HG02981 (cell line): Measurements from ENCODE around the gene LPP.

ENCODE experiments used
- ATAC-seq: cut with Tn5 transposase; IDR thresholded peaks from one replicate; pipeline ENCODE4 v1.9.1; 2021; ENCODE audit warnings: mild to moderate bottlenecking, moderate library complexity; ENCODE audit not compliant: unreplicated experiment

The LPP gene

DNA sequence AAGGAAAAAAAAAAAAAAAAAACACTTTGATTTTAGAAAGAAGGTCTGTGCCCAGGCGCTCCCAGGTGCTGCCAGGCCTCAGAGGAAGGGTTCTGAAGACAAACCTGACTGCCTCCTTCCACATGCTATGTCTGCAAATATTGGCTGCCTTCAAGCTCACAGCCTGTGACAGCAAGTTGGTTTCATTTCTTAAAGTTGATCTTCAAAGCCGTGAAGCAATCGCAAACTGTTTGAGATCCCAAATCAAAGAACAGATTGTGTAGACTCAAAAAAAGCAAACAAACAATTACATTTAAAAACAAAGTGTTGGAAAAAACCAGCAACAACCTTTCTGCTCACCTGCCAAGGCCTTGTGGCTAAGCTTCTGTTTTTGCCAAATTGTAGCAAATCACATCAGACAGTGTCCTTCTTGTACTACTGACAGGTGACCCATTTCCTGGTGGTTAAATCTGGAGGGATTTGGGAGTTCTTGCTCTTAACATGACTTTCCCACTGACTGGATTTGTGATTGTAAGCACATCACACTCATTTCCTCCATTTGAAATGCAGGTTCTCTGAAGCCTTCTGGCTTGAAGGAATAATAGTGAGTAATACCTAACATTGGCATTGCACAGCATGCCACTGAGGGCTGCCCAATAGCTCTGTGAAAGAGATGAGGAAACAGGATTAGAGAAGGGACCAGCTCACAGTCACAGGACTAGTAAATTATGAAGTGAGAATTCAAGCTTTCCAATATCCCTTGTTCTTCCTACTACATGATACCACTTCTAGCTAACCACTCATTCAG is 502.4 kb downstream of the LPP start:
- no peak for ATAC-seq

- no peak for ATAC-seq
Measured at GRCh38 chr3:188658606-188659005, 504.6 kb downstream of the LPP start.

DNA sequence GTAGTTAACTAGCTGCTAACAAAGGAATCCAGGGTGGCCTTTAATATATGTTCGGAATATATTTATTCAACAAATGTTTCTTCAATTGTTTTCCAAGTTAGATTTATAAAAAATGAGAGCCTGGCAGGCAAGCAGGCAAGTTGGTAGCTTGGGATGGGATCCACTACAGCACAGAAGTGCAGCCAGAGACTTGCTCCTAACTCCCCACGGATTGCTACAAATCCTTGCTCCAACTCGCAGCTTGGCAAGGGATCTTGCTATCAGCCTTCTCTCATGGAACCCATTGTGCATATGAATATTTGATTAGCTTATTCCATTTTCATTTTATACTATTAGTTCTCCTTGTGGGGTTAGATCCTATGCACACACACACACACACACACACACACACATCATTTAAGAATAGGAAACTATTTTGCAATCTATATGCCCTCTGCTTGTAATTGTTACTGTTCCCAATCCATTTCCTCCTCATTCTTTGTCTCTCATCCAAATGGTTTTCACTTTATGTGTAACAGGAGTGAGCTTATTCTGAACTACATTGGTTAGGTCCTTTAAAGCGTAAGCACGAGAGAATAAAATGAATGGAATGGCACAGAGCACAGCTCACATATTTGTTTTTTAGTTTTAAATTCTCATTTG is 505.6 kb downstream of the LPP start:
- no peak for ATAC-seq

DNA sequence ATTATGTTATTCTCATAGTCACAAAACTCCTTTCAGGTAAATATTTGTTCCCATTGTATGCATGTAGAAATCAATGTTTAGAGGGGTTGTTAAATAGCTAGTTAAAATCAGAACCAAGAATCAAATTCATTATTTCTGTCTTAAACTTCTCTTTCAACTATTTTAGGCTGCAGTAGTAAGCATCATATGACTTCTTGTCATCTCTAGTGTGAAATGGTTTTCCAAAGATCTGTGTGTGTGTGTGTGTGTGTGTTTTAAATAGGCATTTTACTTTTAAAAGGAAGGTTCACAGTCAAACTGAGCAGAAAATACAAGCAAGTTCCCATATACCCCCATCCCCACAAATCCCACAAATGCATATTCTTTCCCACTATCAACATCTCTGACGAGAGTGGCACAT is 506.5 kb downstream of the LPP start:
- ATAC-seq = no peak

GRCh38 chr3:188661806-188662205 is 507.8 kb downstream of the LPP start:
- no peak for ATAC-seq

- no peak for ATAC-seq
Measured at GRCh38 chr3:188662214-188662613, 508.3 kb downstream of the LPP start.

DNA sequence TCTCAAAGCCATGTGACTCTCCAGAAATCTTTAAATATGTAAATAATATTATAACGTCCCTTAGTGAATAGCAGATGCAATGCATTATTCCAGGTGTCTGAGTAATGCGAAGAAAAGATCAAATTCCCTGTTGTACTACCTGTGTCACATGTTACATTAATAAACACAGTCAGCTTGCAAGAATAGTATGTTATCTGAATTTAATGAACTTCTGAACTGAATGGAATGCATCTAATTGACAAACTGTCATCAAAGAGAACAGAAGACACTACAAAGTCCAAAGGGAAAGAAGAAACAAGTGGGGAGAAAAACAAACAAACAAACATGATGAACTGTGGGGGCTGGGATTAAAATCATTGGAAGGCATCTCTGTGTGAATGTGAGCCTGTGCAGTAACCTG is 508.8 kb downstream of the LPP start:
- no peak for ATAC-seq

DNA sequence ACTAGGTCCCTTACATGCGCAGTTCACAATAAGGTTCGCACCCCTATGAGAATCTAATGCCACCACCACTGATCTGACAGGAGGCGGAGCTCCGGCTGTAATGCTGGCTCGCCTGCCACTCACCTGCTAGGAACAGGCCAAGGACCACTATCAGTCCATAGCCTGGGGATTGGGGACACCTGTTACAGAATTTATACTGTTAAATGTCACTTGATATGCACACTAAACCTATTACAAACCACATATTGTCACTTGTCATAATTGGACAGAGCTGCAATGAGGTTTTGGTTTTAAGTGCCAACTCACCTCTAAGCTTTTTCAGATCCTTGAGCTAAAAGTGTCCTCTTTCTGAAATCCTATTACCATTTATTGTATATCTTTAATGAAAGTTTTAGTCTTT is 509.9 kb downstream of the LPP start:
- ATAC-seq = no peak

DNA sequence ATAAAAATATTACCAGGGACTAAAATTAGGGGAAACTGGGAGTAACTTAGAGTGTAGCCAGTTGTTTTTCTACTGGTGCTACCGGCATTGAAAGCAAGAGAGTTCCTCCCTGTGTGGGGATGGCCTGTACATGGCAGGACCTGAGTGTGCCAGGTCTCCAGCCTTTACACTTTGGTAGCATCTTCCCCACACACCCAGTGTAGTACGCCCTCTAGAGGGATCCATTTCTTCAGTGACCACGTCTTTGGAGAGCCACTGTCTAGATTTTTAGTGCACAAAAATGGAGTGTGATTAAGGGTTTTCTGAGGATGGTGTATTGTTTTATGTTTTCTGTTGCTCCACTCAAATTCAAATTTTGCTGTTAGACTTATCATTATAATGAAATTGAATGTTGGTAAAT is 510.8 kb downstream of the LPP start:
- ATAC-seq = no peak

- ATAC-seq = no peak
Measured at GRCh38 chr3:188667926-188668325, 514.0 kb downstream of the LPP start.

DNA sequence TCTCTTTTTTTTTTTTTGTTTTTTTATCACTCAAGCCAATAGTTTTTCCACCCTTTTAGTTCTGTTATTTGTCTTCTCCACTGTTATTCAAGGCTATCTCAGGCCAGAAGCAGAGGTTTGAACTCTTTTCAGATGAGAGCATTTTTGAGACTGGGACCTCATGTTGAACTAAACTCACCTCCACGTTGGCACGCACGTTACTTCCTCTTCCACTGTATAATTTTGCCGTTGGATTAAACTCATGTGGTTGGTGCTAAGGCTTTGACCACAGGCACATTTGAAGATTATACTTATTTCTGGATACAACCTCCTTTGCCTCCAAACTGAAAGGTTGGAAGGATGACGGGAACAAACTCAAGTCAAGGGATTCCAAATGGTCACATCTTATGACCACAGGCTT is 516.5 kb downstream of the LPP start:
- ATAC-seq = no peak

DNA sequence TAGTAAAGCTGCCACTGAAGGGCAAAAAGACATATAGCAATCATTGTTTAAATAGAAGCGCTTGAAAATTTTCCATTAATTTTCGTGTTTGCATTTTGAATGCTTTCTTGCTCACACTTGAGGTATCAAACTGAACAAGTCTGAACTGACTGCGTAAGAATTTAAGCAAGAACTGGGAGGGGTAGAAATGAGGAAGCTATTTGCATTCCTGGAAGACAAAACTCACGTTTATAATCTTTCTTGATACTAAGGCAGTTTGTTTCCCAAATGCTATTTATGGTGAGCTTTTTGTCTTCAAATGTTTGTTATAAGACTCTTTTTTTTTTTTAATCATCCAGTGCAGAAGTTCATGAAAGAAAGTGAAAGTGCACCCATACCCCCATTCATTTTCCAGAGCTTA is 518.0 kb downstream of the LPP start:
- ATAC-seq = no peak

- no peak for ATAC-seq
Measured at GRCh38 chr3:188672840-188673239, 518.9 kb downstream of the LPP start.

GRCh38 chr3:188673646-188674186 is 519.8 kb downstream of the LPP start:
- no peak for ATAC-seq

DNA sequence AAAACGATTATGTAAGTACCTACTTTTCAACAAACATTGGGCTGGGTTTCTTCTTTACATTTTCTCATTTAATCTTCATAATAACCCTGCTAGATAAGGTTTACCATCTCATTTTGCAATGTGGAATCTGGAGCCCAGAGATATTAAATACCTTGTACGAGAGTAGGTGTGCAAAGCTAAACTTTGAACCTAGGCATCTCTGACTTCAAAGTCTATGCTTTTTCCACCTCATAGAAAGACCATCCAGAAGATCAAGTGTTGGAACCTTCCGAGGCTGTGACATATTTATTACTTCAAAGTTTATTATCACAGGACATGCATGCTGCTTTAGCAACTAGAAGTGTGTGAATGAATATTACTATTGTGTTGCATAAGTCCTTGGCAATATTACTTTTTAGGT is 520.6 kb downstream of the LPP start:
- no peak for ATAC-seq

DNA sequence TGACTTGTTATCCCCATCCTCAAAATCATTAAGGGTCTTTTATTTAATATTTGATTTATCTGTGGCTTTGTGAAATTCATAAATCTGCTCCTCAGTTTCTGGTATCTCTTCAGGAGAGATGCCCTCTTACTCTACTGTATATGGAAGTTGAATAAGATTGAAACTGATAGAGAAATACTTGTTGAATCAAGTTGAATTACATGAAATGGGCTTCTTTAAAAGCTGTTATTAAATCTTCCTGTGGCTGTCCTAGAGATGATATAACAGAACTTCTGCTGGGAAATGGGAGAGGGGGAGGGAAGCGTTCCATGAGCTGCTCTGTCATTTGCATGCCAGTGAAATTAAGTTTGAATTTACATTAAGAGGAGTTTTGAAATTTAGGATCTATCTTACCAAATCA is 523.4 kb downstream of the LPP start:
- no peak for ATAC-seq

- no peak for ATAC-seq
Measured at GRCh38 chr3:188680189-188680588, 526.2 kb downstream of the LPP start.

GRCh38 chr3:188680605-188681004 is 526.6 kb downstream of the LPP start:
- ATAC-seq = no peak

DNA sequence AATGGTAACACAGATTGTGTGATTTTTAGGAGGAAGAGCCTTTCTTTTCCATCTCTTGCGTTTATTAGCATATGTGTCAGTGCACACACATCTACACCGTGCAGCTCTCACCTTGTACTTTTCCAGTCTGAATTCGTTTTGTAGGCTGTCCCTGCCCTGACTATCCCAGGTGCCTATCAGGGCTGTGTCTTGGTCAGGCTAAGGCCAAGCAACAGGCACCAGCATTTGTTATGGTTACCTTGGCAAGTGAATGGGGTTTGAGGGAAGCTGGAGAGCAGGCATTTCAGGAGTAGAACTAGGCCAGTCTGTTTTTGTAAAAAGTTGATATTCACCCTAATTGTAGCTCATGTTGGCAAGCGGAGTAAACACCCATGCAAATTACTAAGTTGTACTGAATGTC is 528.4 kb downstream of the LPP start:
- ATAC-seq = no peak

- ATAC-seq = no peak
Measured at GRCh38 chr3:188683032-188683521, 529.1 kb downstream of the LPP start.

DNA sequence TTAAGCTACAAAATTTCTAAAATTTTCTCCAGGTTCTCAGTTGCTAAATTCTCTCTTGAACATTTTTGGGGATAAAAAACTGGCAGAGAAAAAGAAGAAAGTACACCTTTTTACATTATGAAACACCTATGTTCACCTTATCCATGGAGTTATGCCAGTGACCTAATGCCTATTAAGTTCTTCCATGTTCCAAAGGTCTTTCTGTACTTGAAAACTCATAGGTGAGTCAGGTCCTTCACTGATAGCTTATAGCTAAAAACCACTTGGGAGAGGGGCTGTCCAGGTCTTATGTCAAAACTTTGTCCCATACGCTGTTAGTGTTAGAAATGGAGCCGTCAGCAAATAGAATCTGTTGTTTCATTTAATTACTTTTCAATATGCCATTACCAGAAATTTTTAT is 530.3 kb downstream of the LPP start:
- ATAC-seq = no peak

DNA sequence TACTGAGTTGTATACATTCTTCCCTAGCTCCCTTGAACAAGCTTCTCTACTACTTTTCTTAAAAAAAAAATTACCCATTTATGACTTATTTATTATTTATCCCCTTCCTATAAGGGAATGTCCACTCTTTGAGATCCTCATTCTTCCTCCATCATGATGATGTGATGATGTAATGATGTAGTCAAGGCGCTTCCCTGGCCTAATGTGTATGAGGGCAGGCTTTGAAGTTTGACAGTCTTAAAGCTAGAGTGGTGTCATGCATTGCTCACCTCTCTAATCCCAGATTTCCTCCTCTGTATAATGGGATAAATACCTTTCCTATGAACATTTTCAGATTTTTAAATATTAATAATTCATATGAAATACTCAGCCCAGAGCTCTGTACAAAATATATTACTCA is 531.8 kb downstream of the LPP start:
- no peak for ATAC-seq
